Sigmoid colon (tissue), 3 donors: ENCODE measurements around the gene DAB2IP.

Source experiments
- CTCF ChIP-seq, 4 experiments: fragments of 450-650 bp in 3 of 4; fragments of 200-600 bp in 1 of 4; IDR thresholded peaks; one replicate each; pipeline ENCODE4 v1.5.1; 2016 to 2019; ENCODE audit warnings: antibody characterized with exemption in 4 of 4, mild to moderate bottlenecking in 3 of 4, moderate library complexity in 2 of 4
- POLR2A ChIP-seq, 2 donors: fragments of 450-650 bp; IDR thresholded peaks; one replicate each; pipeline ENCODE4 v1.6.1; 2016; ENCODE audit warnings: antibody characterized with exemption in 2 of 2, mild to moderate bottlenecking in 2 of 2, moderate library complexity in 2 of 2

- TF ChIP-seq CTCF (IDR thresholded peaks at IDR 0.05) (no peak), POLR2A (IDR thresholded peaks at IDR 0.05) (no peak)
These were observed 117.1 kb downstream of the DAB2IP start for GRCh38 chr9:121768416-121769015.
